Esophagus squamous epithelium (tissue), 4 donors: ENCODE results near the gene HEYL.

ENCODE experiments used
- POLR2A ChIP-seq, 4 donors: fragments of 450-650 bp; IDR thresholded peaks; one replicate each; pipeline ENCODE4 v1.6.1; 2017; ENCODE audit warnings: antibody characterized with exemption in 4 of 4, mild to moderate bottlenecking in 4 of 4, moderate library complexity in 3 of 4
- TF ChIP-seq, protein P1 (sequence below), 6 experiments: fragments of 450-650 bp in 4 of 6; fragments of 200-600 bp in 2 of 6; sonication (generic) in 2 of 6; IDR thresholded peaks; one replicate each; pipeline ENCODE4 v1.5.1; 2016 to 2019; ENCODE audit warnings: antibody characterized with exemption in 6 of 6, mild to moderate bottlenecking in 4 of 6, moderate library complexity in 4 of 6

GRCh38 chr1:39613250-39613649 lies 26.2 kb downstream of the HEYL start:
- no peak for TF ChIP-seq POLR2A (IDR thresholded peaks at IDR 0.05)
- TF ChIP-seq, protein P1, sequence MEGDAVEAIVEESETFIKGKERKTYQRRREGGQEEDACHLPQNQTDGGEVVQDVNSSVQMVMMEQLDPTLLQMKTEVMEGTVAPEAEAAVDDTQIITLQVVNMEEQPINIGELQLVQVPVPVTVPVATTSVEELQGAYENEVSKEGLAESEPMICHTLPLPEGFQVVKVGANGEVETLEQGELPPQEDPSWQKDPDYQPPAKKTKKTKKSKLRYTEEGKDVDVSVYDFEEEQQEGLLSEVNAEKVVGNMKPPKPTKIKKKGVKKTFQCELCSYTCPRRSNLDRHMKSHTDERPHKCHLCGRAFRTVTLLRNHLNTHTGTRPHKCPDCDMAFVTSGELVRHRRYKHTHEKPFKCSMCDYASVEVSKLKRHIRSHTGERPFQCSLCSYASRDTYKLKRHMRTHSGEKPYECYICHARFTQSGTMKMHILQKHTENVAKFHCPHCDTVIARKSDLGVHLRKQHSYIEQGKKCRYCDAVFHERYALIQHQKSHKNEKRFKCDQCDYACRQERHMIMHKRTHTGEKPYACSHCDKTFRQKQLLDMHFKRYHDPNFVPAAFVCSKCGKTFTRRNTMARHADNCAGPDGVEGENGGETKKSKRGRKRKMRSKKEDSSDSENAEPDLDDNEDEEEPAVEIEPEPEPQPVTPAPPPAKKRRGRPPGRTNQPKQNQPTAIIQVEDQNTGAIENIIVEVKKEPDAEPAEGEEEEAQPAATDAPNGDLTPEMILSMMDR (IDR thresholded peaks at IDR 0.05), result no peak
